H1 (cell line): ENCODE measurements around the gene SHH. TPM values are rescaled to one million over a fixed set of nuclear protein-coding genes. Genes with fewer than 3 reads are reported as not detected.

Experiments used
- CTCF ChIA-PET: fragments of 300-600 bp; sonication (Branson Sonifier 250); formaldehyde crosslinking; loops from one replicate; lab custom pipeline; 2021; ENCODE audit not compliant: partially characterized antibody; lab: Charles Lee
- POLR2A ChIA-PET: fragments of 300-600 bp; sonication (Branson Sonifier 250); formaldehyde crosslinking; loops from one replicate; lab custom pipeline; 2021; ENCODE audit warnings: inconsistent platforms; ENCODE audit not compliant: partially characterized antibody; lab: Charles Lee
- DNase-seq, 2 experiments: peaks; one replicate each; pipeline versions ENCODE4 v3.0.0 to v3.0.0-alpha.2; 2010 to 2022; ENCODE audit warnings: low spot score in 2 of 2, low read depth in 1 of 2, mixed read lengths in 1 of 2
- FAIRE-seq: peaks from 2 replicates; lab custom pipeline; 2011; peaks lifted over from hg19 to GRCh38; lab: Jason Lieb, UNC
- H2AFZ ChIP-seq: 2 replicates; pipeline ENCODE4 v1.8.1; 2012; ENCODE audit warnings: low read length, inconsistent platforms
- H2AK5ac ChIP-seq: 2 replicates; pipeline ENCODE4 v1.6.1; 2013; ENCODE audit warnings: low read depth, low read length
- H2BK120ac ChIP-seq: replicated peaks from 2 replicates; pipeline ENCODE3; 2013; ENCODE audit warnings: low read depth, low read length, inconsistent platforms
- H2BK12ac ChIP-seq: 2 replicates; pipeline ENCODE4 v1.6.1; 2013; ENCODE audit warnings: low read depth, low read length
- H2BK15ac ChIP-seq: 2 replicates; pipeline ENCODE4 v1.6.1; 2013; ENCODE audit warnings: low read length
- H2BK20ac ChIP-seq: 2 replicates; pipeline ENCODE4 v1.6.1; 2013; ENCODE audit warnings: low read length
- H2BK5ac ChIP-seq: 2 replicates; pipeline ENCODE4 v1.6.1; 2013; ENCODE audit warnings: low read depth, low read length
- H3K14ac ChIP-seq: 2 replicates; pipeline ENCODE4 v1.6.1; 2013; ENCODE audit warnings: inconsistent platforms; ENCODE audit not compliant: insufficient read length
- H3K18ac ChIP-seq: 2 replicates; pipeline ENCODE4 v1.6.1; 2013; ENCODE audit warnings: low read length; ENCODE audit errors: extremely low read depth
- H3K23ac ChIP-seq: 2 replicates; pipeline ENCODE4 v1.6.1; 2013; ENCODE audit warnings: inconsistent platforms; ENCODE audit not compliant: insufficient read length
- H3K23me2 ChIP-seq: 2 replicates; pipeline ENCODE4 v1.6.1; 2013; ENCODE audit warnings: low read depth, low read length
- H3K27ac ChIP-seq: 2 replicates; pipeline ENCODE4 v1.6.1; 2011; ENCODE audit warnings: low read depth, low read length, inconsistent platforms
- H3K27me3 ChIP-seq, 4 experiments: replicated peaks in 1 of 4; 1 replicate in 1 of 4; 2 replicates in 3 of 4; pipeline versions ENCODE4 v1.6.1 to v1.8.1; 2011 to 2013; ENCODE audit warnings: low read length in 3 of 4, mild to moderate bottlenecking in 3 of 4, inconsistent platforms in 2 of 4, mixed read lengths in 2 of 4, moderate library complexity in 1 of 4; ENCODE audit not compliant: control insufficient read depth in 3 of 4, insufficient read depth in 3 of 4; ENCODE audit errors: extremely low read depth in 1 of 4
- H3K36me3 ChIP-seq, 4 experiments: 2 replicates each; pipeline versions ENCODE4 v1.6.1 to v1.8.1; 2011 to 2013; ENCODE audit warnings: mild to moderate bottlenecking in 4 of 4, low read length in 3 of 4, moderate library complexity in 2 of 4, control low read depth in 1 of 4, inconsistent platforms in 1 of 4; ENCODE audit not compliant: insufficient read depth in 4 of 4, control insufficient read depth in 2 of 4
- H3K4ac ChIP-seq: replicated peaks from 2 replicates; pipeline ENCODE3; 2013; ENCODE audit warnings: low read length, low read depth, mixed read lengths, inconsistent platforms; ENCODE audit not compliant: insufficient read length
- H3K4me1 ChIP-seq, 4 experiments: replicated peaks in 1 of 4; 1 replicate in 1 of 4; 2 replicates in 3 of 4; pipeline versions ENCODE4 v1.6.1 to v1.8.1; 2011 to 2013; ENCODE audit warnings: low read length in 3 of 4, inconsistent platforms in 2 of 4, mixed read lengths in 1 of 4; ENCODE audit not compliant: insufficient read depth in 4 of 4, control insufficient read depth in 3 of 4
- H3K4me2 ChIP-seq, 2 experiments: 2 replicates each; pipeline versions ENCODE4 v1.6.1 to v1.8.1; 2011 to 2013; ENCODE audit warnings: low read depth in 2 of 2, low read length in 2 of 2, control low read depth in 1 of 2, inconsistent platforms in 1 of 2, mild to moderate bottlenecking in 1 of 2; ENCODE audit not compliant: insufficient read depth in 1 of 2
- H3K4me3 ChIP-seq, 4 experiments: fragments of 200-600, 300-600 bp in 1 of 4; sonication (generic), shearing (Covaris generic), sonication (Bioruptor Twin) in 1 of 4; 2 replicates each; pipeline versions ENCODE4 v1.5.1 to v1.8.1; 2011 to 2016; ENCODE audit warnings: low read length in 4 of 4, low read depth in 3 of 4, control low read depth in 2 of 4, inconsistent platforms in 2 of 4, mild to moderate bottlenecking in 2 of 4, mixed read lengths in 1 of 4, moderate library complexity in 1 of 4; ENCODE audit not compliant: insufficient read depth in 2 of 4; ENCODE audit errors: extremely low read depth in 1 of 4
- H3K56ac ChIP-seq: replicated peaks from 2 replicates; pipeline ENCODE3; 2013; ENCODE audit warnings: low read depth, mild to moderate bottlenecking, mixed read lengths, low read length, inconsistent platforms; ENCODE audit not compliant: insufficient read length
- H3K79me1 ChIP-seq: 2 replicates; pipeline ENCODE4 v1.6.1; 2013; ENCODE audit warnings: low read depth, low read length, control low read depth
- H3K79me2 ChIP-seq, 2 experiments: 2 replicates each; pipeline versions ENCODE4 v1.6.1 to v1.8.1; 2012 to 2013; ENCODE audit warnings: low read length in 2 of 2, mild to moderate bottlenecking in 2 of 2, inconsistent platforms in 1 of 2; ENCODE audit not compliant: insufficient read depth in 2 of 2, control insufficient read depth in 1 of 2
- H3K9ac ChIP-seq, 4 experiments: replicated peaks in 1 of 4; 1 replicate in 1 of 4; 2 replicates in 3 of 4; pipeline versions ENCODE4 v1.6.1 to v1.8.1; 2011 to 2013; ENCODE audit warnings: low read depth in 3 of 4, low read length in 3 of 4, control low read depth in 2 of 4, mild to moderate bottlenecking in 2 of 4, moderate library complexity in 2 of 4, inconsistent platforms in 1 of 4; ENCODE audit errors: extremely low read depth in 1 of 4
- H3K9me3 ChIP-seq, 2 experiments: 2 replicates each; pipeline versions ENCODE4 v1.6.1 to v1.8.1; 2012 to 2013; ENCODE audit warnings: mild to moderate bottlenecking in 2 of 2, moderate library complexity in 2 of 2, control low read depth in 1 of 2, inconsistent platforms in 1 of 2, low read depth in 1 of 2, low read length in 1 of 2, mixed read lengths in 1 of 2; ENCODE audit not compliant: insufficient read depth in 2 of 2
- H4K20me1 ChIP-seq, 2 experiments: replicated peaks in 1 of 2; 2 replicates each; pipeline versions ENCODE3 to v1.8.1; 2011 to 2013; ENCODE audit warnings: inconsistent platforms in 2 of 2, low read length in 2 of 2, mild to moderate bottlenecking in 1 of 2; ENCODE audit not compliant: insufficient read depth in 2 of 2, control insufficient read depth in 1 of 2
- H4K5ac ChIP-seq: 2 replicates; pipeline ENCODE4 v1.6.1; 2013; ENCODE audit warnings: low read length, low read depth, mixed read lengths, inconsistent platforms; ENCODE audit not compliant: insufficient read length
- H4K8ac ChIP-seq: 2 replicates; pipeline ENCODE4 v1.8.0; 2013; ENCODE audit warnings: mild to moderate bottlenecking, moderate library complexity, low read length, inconsistent platforms; ENCODE audit not compliant: insufficient read depth; ENCODE audit errors: extremely low read depth
- H4K91ac ChIP-seq: replicated peaks from 2 replicates; pipeline ENCODE3; 2013; ENCODE audit warnings: low read length, mixed read lengths, inconsistent platforms; ENCODE audit not compliant: insufficient read length
- CTBP2 ChIP-seq: IDR thresholded peaks from 2 replicates; pipeline ENCODE4 v1.7.0; 2011; ENCODE audit warnings: borderline replicate concordance, mild to moderate bottlenecking, moderate library complexity, mixed read lengths, low read length; ENCODE audit not compliant: insufficient read depth, insufficient read length
- CTCF ChIP-seq, 3 experiments: IDR thresholded peaks; 1 replicate in 2 of 3; 2 replicates in 1 of 3; pipeline versions ENCODE4 v1.5.1 to v1.6.1; 2011; ENCODE audit warnings: low read length in 3 of 3, mild to moderate bottlenecking in 3 of 3, inconsistent platforms in 2 of 3, low read depth in 1 of 3, moderate library complexity in 1 of 3; ENCODE audit not compliant: insufficient read depth in 1 of 3; ENCODE audit errors: control extremely low read depth in 1 of 3
- EP300 ChIP-seq, 2 experiments: IDR thresholded peaks; 1 replicate in 1 of 2; 2 replicates in 1 of 2; pipeline ENCODE4 v1.6.1; 2011 to 2012; ENCODE audit warnings: low read depth in 2 of 2, low read length in 2 of 2, mild to moderate bottlenecking in 2 of 2, borderline replicate concordance in 1 of 2, inconsistent platforms in 1 of 2, moderate library complexity in 1 of 2
- PHF8 ChIP-seq: fragments of 200-600 bp; sonication (generic); conservative IDR thresholded peaks from 2 replicates; pipeline ENCODE4 v1.7.1; 2012; ENCODE audit warnings: low read depth, mild to moderate bottlenecking, inconsistent platforms, low read length, moderate library complexity
- ZNF274 ChIP-seq: IDR thresholded peaks from 2 replicates; pipeline ENCODE4 v1.7.0; 2012; ENCODE audit warnings: low read length, borderline replicate concordance; ENCODE audit errors: extremely low read depth
- WGBS, 2 experiments: shearing (Covaris generic) in 1 of 2; methylation state at CpG; one replicate each; pipeline versions ENCODE4 v1.1.6 to v1.1.7; 2013 to 2015; ENCODE audit warnings: low lambda C conversion rate in 2 of 2, mixed read lengths in 2 of 2, inconsistent platforms in 1 of 2, low coverage in 1 of 2, missing lambda C conversion rate in 1 of 2; ENCODE audit not compliant: insufficient replicate concordance in 2 of 2, insufficient coverage in 1 of 2, insufficient read length in 1 of 2; ENCODE audit errors: extremely low coverage in 1 of 2, missing lambda C conversion rate in 1 of 2; 5-methylcytosine and 5-hydroxymethylcytosine counted together
- polyA plus RNA-seq, 7 experiments: library from polyadenylated mRNA; depleted of rRNA in 3 of 7; stranded (reverse) in 5 of 7; unstranded in 2 of 7; fragments of >200 nt in 5 of 7; fragments of 200-250 nt in 2 of 7; gene quantifications; 1 replicate in 5 of 7; 2 replicates in 1 of 7; 4 replicates in 1 of 7; pipeline versions ENCODE4 v1.2.1 to v1.2.3, GENCODE V29; 2011 to 2013; ENCODE audit warnings: missing spikeins in 2 of 7, mixed read lengths in 2 of 7
- total RNA-seq: library from RNA; stranded (reverse); fragmentation: NEBNext Ultra II Directional; extraction: Animal tissue kit (Norgen Biotek cat#: 25700); gene quantifications from 2 replicates; pipeline ENCODE4 v1.2.1, GENCODE V29; 2021

The SHH gene
- total and polyA plus RNA-seq, 2 of the 8 experiments (the other 6 are each of a cell fraction or from before 2014, with no cell fraction given), result not detected

GRCh38 chr7:155782466-155782865, 29.8 kb downstream of the SHH start:
- no peak overlapping the region for H3K4me3 ChIP-seq
- no peak overlapping the region for H3K23ac ChIP-seq
- no peak overlapping the region for H2BK5ac ChIP-seq
- TF ChIP-seq EP300 (IDR thresholded peaks at IDR 0.05; ENCODE audit: borderline replicate concordance in 1 of 2, low read depth in 2 of 2, low read length in 2 of 2), result no peak
- TF ChIP-seq CTCF (IDR thresholded peaks at IDR 0.05; ENCODE audit: control extremely low read depth in 1 of 3, insufficient read depth in 1 of 3, low read depth in 1 of 3, low read length in 3 of 3), result no peak
- no peak for TF ChIP-seq ZNF274
- TF ChIP-seq CTBP2, result no peak
- TF ChIP-seq PHF8, result no peak

More at GRCh38 chr7:155782466-155782865, 29.8 kb downstream of the SHH start:
- no peak for FAIRE-seq
- Histone ChIP-seq H3K4me2 (no peak overlapping the region), H2AK5ac (no peak overlapping the region), H3K27me3 (peaks cover 0 to 12% (median 7%) of the 10 kb centered on the region in 4 experiments; a peak in 5 of 7 replicates), H3K9ac (no peak overlapping the region), H3K79me2 (no peaks in the 10 kb centered on the region), H2BK15ac (no peak overlapping the region), H3K18ac (no peak overlapping the region), H4K20me1 (peaks cover 3 to 7% of the 10 kb centered on the region in 2 experiments), H3K27ac (no peak overlapping the region), H3K9me3 (no peaks in the 10 kb centered on the region), H3K4me1 (peaks cover 0 to 4% (median 2%) of the 10 kb centered on the region in 4 experiments; a peak in 2 of 7 replicates), H2BK20ac (no peak overlapping the region), H4K8ac (no peak overlapping the region), H3K14ac (no peak overlapping the region), H3K4ac (no peak overlapping the region), H3K36me3 (peaks cover 0 to 9% (median 1%) of the 10 kb centered on the region in 4 experiments; a peak in 2 of 8 replicates), H4K91ac (no peak overlapping the region), H3K56ac (no peak overlapping the region), H2AFZ (no peak overlapping the region), H2BK120ac (no peak overlapping the region), H4K5ac (no peak overlapping the region), H2BK12ac (no peak overlapping the region), H3K23me2 (no peaks in the 10 kb centered on the region; the same call in 1 of the 2 replicates), H3K79me1 (no peaks in the 10 kb centered on the region)
- no peak for DNase-seq
- CTCF ChIA-PET, result no interaction called here
- POLR2A ChIA-PET, result no interaction called here
- WGBS, 2 experiments, result 84% methylated on average over 10 of the region's 10 CpGs; no CpG with 5 or more reads in 1 of the 2 experiments
